Myocyte (in vitro differentiated cells): Measurements from ENCODE around the gene NLGN4Y. TPM values are rescaled to one million over a fixed set of nuclear protein-coding genes. Genes with fewer than 3 reads are reported as not detected.

Experiments used
- DNase-seq: peaks from one replicate; pipeline ENCODE4 v3.0.0-alpha.2; 2012; ENCODE audit warnings: low read depth
- polyA plus RNA-seq: library from polyadenylated mRNA; unstranded; fragments of >200 nt; gene quantifications from one replicate; pipeline ENCODE4 v1.2.1, GENCODE V29; 2012; ENCODE audit warnings: missing spikeins
- total RNA-seq: library from RNA; depleted of rRNA; stranded (reverse); fragments of >200 nt; gene quantifications from 2 replicates; pipeline ENCODE4 v1.2.3, GENCODE V29; 2014

The NLGN4Y gene
- total RNA-seq: 1.7 and 6.5 TPM in 2 replicates
- polyA plus RNA-seq: 0.73 TPM

DNA sequence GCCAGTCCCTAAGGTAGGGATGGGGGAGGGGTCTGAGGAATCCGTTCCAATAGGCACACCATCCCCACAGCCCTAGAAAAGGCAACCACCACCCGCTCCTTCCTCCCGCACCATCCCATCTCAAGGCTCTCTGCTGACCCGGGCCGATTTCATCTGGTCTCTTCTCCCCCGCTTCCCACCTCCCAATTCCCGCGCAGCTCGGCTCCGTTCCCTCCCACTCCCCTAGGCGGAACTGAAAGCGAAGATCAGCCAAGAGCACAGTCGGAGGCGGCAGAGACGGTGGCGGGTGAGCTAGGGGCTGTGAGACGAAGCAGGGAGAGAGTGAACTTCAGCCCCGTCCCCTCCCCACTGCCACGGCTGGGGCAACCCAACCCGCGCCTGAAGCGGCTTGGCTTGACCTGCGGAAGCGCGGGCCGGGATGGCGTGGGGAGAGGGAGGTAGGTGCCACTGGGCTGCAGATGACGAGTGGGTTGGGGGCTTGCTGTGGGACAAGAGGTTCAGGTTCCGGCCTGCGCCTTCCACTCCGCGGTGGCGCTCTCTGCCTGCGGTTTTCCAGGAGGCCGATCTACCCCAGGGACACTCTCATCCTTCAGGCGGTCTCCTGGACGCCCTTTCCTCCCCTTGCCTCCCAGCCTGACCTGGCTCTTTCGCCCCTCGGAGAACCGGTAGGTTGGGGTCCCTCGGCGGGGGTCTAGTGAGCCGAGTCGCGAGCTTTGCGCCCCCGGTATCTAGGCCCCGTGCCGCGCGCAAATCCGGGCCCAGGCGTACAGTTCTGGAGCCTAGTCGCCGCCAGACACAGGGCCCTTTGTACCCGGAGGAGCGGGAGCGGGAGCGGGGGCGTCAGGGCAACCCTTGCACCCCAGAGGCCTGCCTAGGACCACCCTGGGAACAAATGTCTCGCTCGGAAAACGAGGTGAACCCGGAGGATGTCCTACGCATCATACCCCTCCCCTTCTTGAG, at the start of gene NLGN4Y:
NLGN4Y (plus strand) TSS at position 258 of the 960 bp plus-strand sequence. CDS start 97,591 bp downstream, outside the sequence.
- peak; percentile 14 for DNase-seq

DNA sequence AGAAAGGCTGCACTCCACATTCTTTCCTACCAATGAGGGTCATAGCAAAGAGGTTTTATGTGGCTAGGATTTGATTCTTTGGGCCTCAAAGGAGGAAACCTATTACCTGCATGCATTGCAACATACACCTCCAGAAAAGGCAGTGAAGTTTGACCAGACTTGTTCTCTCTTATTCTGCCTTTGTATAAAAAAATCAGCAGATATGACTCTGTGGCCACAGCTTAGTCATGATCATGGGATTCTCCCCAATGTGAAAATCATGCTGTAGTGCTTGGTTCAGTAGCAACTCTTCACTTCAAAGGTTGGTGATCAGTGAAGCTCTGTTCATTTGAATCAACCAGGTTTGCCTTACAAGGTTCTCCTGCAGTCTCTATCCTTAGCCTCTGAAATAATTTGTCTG, 38.4 kb upstream of the NLGN4Y start:
- DNase-seq: no peak

DNA sequence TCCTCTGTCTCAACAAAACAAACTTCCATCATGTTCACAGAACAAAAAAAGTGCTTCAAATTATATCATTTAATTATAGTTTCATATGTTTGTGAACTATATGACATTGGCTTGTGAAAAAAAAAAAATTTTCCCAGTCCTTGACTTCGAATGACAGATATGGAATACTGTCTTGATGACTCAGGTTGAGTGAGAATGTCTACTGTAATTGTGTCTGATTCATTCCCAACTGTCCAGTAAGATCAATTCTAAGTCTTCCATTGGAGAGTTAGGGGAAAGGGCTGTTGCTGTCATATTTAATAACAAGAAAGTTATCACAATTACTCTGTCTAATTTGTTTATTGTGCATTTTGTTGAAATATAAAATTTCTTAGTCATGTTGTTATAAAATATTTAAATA, 34.1 kb upstream of the NLGN4Y start:
- no peak for DNase-seq

DNA sequence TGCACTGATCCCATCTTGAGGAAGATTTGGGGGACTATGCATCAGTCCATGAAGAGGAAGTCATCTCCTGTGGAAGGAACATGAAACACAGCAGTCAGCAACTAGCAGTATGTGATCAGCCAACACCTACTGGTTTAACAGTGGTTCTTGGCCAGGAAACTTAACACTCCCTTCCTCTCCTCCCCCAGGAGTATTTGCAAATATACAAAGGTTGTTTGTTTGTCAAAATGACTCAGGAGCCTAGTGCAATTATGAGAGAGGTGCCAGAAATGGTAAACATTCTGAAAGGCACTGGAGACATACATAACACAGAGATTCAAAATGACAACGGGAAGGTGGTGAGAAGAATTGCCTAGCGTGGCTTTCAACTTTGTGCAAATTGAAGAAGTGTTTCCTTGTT, 26.3 kb upstream of the NLGN4Y start:
- DNase-seq: no peak

DNA sequence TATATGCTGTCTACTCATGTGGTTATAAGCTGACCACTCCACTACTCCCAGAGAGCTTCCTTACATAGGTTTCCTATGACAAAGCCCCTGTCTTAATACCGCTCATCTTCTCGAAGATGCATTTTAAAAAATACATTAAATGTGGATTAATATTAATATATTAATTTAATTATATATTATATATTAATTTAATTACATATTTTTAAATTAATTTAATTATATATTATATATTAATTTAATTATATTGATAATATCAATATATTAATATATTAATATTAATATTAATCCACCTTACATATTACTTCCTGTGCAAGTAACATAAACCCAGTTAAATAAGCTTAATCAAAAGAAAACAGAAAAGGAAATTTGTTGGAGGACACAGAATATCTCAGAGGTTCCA, 19.7 kb upstream of the NLGN4Y start:
- no peak for DNase-seq

DNA sequence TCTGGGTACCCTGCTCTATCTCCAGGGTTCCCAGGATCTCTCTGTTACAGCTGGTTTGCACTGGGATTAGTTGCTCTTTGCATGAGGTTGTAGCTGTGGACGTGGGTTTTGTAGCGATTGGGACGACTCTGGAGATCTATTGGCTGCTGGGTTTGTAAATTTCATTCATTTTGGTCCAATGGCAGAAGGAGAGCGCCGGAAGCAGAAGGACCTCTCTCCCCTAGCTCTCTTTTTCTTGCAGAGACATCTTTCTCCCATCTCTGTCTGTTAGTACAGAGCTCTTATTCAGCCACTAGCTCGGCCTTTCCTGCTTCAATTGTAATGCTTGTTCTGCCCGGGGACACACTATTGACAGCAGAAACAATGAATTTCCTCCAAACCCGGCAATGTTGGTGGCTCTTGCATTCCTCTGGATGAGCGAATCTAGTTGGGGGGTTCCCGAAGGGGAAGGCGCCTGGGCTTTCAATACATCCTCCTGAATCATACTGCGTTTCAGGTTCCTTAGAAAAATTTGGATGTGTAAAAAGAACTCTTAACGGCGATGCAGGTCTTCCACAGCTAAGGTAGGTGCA, 1.9 kb upstream of the NLGN4Y start:
- DNase-seq: peak; percentile 0

DNA sequence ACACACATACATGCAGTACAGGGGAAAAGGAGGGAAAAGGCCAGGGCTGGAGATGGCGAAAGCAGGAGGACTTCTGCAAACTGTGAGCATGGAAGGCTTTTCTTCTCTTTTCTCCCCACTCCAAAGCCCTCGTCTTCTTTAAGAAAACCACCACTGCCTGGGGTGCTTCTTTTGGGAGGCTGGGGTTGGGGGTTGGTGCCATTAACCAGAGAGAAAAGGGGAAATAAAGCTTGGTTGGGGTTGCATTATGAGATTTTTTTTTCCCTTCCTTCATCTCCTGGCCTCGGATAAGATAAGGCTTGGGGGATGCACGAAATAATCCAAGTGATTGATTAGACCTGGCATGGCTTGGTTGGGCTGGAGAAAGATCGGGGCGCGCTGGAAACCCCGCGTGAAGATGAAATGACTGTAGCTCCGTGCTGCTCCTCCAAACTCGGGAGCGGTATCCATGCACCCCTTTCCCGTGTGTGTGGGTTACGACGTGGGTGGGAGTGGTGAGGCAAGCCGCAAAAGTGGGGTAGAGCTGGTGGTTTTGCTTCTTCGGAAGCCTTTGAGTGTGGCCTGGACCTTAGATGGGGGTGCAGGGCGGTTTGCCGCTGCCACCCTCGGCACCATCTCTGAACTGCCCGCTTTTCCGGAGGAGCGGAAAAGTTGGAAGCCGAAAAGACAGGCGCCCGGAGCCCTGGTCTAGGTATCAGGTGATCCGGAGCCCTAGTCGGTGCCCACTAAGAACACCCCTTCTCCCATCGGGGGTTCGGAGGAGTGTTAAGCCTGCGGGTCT, 648 bp upstream of the NLGN4Y start:
- DNase-seq: no peak

DNA sequence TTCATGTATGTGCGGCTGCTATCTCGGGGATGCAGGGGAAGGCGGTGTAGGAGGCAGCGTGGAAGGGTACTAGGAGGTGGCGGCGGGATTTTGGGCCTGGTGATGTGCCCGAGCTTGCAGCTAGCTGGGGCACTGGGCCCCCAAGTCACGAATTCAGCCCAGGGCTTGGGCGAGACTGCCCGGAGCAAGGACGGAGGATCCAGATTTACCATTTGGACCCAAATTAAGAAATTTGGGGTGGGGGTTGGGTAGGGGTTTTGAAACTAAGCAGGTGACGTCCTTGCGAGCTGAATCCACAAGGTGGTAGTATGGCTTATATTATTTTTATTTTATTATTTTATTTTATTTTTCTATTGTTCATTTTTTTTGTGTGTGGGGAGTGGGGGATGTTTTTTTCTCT, 986 bp downstream of the NLGN4Y start:
- peak; percentile 13 for DNase-seq

DNA sequence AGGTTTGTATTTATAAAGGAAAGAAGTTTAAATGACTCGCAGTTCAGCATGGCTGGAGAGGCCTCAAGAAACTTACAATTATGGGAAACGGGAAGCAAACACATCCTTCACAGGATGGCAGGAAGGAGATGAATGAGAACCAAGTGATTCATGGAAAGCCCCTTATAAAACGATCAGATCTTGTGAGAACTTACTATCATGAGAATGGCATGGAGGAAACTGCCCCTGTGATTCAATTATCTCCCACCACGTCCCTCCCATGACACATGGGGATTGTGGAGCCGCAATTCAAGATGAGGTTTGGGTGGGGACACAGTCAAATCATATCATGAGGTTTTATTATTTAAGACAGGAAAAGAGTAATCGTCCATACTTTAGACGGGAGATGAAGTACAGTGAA, 4.0 kb downstream of the NLGN4Y start:
- DNase-seq: no peak

DNA sequence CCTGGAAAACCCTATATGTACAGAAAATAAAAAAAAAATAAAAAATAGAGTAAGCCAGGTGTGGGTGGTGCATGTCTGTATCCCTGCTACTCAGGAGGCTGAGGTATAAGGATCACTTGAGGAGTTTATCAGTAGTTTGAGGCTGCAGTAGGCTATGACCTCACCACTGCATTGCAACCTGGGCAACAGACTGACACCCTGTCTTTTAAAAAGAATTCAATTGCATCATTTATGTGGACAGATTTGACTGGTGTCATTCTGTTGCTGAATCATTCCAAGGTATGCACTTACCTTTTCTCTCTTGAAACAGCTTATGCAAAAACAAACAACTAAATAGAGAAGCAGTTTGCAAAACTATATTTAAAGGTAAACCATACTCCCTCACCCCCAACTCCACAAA, 12.4 kb downstream of the NLGN4Y start:
- no peak for DNase-seq

DNA sequence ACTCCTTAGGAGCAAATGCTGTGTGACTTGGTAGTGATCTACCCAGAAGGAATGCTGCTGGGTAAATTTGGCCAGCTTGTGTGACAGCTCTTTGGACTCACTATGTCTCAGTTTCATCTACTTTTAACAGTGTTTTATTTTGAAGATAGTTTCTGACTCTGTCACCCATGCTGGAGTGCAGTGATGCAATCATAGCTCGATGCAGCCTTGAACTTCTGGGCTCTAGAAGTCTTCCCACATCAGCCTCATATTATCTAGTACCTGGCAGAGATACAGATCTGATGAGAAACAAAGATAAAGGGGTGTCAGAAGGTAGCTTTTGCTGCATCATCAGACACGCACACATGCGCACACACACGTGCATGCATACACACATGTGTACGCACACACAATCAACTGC, 19.2 kb downstream of the NLGN4Y start:
- DNase-seq: no peak

DNA sequence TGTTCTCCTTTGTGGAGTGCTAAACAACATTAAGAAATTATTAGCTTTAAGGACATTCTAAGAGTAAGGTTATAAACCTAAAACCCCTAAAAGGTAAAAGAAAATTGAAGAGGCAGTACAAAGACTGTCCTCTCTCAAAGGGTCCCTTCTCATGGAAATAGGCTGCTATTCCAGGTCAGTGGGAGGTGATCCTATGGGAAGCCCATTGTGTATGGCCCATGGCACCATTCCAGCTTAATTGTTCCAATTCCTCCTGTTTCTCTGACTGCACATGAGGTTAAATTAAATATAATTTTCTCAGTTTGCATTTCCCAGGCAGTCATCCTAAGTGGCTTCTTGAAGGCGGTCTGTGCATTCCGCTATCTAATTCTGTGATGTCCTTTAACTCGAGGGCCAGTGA, 57.0 kb downstream of the NLGN4Y start:
- DNase-seq: no peak

DNA sequence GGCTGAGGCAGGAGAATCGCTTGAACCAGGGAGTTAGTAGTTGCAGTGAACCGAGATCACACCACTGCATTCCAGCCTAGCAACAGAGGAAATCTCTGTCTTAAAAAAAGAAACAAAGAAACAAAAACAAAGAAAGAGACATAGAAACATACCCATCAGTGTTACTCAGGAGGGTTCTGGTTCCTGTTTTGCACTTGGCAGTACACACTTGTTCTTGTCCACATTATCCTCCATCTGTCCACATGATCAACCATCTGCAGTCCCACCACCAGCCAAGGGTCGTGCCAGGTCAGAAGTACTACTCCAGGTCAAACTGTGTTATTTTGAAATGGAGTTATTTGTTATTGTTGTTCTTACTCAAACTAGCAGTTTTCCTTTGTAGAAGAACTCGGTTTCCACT, 62.4 kb downstream of the NLGN4Y start:
- DNase-seq: peak; percentile 16

DNA sequence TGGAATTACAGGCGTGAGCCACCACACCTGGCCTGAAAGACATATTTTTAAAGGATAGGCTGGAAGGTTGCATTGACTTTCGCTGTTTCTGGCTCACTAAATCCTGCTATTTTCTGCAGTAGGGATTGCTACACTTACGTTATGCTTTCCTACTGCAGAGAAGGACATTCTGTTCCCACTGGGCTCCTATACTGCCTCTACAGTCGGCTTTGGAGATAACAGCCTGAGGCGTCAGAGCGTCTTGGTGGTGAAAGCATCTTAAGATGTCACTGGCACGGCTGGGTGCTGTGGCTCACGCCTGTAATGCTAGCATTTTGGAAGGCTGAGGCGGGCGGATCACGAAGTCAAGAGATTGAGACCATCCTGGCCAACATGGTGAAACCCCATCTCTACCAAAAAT, 77.0 kb downstream of the NLGN4Y start:
- DNase-seq: no peak

DNA sequence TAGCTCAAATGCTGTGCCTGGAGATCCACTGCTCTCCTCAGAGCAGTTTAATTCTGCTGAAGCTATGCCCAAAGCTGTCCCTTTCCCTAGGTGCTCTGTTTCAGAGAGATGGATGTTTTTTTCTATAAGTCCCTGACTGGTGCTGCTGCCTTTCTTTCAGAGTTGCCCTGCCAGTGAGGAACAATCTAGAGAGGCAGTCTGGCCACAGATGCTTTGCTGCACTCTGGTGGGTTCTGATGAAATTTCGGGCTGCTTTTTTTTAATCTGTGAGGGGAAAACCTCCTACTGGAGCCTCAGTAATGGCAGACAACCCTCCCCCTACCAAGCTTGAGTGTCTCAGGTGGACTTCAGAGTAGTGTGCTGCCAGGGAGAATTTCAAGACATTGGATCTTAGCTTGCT, 93.3 kb downstream of the NLGN4Y start:
- no peak for DNase-seq

DNA sequence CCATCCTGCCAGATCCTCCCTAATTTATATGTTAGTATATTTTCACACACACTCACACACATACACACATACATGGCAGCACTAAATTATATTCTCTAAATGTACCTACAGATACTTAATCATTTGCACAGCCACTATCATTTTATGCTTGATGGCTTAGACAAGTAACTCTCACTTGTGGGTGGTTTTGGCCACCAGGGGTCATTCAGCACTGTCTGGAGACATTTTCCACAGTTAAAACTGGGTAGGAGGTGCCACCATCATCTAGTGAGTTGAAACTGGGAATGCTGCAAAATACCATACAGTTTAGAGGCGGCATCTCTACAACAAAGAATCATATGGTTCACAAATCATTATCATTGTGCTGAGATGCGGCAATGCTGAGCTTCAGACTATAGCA, 94.2 kb downstream of the NLGN4Y start:
- no peak for DNase-seq

DNA sequence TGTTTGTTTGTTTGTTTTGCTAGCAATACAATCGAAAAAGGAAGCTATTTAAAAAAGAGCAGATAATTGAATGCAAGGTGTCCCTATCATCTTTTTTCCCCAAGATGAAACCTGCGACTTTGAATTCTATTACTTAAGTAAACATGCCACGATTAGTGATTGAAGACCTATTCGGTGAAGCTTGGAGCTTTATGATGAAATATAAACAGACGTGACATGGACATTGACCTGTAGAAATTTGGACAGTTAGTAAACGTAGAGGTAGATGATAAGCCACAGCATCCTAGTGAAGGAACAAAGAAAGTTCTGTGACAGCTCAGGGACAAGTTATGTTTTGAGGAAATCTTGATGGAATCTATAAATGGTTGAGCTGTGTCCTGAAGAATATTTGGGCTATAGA, 103.9 kb downstream of the NLGN4Y start:
- DNase-seq: no peak

DNA sequence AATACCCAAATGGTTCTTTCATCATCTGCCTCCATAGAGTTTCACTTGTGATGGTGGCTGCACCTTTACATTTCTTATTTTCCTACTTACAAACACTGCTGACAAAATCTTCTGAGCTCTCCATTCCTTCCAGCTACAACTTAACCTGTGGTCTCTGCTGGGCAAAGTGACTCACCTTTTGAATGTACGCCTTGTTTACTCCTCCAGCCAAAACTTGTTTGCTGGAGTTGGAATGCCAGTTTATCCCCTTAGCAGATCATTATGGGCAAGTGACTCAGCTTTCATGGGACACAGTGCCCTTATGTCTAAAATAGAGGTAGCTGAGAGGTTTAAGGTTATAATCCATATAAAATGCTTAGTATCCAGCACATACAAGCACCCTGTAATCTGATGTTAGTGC, 107.3 kb downstream of the NLGN4Y start:
- DNase-seq: peak; percentile 13

DNA sequence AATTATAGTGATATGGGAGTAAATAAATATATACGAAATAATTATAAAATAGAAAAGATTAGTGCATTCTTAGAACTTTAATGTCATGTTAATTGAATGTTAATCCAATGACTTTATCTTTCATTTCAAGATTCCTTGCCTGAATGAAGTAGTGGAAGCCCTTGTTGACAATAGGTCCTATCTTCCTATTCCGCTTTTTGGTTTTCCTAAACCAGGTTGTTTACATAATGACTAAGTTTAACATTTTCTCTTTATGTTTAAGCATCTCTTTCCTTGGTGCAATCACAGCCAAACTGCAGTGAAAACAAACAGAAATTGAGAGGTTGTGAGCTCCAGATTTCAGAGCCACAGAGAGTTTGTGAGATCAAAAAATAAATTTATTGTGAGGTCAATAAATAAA, 109.4 kb downstream of the NLGN4Y start:
- no peak for DNase-seq

DNA sequence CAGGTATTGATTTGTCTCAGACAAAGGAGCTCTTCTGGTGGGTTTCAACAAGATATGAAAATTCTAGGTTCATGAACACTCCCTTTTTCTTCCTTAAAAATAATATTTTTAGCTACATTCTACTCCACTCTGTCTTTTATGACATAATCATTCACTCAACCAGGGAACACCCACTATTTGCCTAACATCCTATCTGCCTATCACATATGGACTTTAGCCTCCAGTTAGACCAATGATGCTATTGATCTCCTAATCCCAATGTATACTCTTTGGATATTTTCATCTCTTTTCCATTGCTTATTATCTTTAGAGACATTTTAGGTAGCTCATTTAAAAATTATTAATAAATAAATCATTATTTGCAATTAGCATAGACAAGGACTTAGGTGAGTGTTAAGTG, 110.6 kb downstream of the NLGN4Y start:
- no peak for DNase-seq

DNA sequence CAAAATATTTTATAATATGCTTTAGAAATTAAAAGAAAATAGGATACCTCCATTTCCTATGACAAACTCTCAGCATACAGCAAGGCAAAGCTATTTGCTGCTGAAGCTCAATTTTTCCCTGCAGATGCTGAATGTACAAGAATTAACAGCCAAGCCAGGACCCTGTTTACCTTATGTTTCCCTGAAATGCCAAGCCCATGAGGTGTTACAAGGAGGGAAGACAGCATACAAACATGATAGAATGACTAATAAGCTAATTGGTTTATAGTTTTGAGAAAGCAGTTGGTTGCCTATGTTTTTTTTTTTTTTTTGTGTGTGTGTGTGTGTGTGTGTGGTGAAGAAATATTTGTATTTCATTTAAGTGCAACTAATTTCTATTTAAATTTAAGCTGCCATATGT, 113.2 kb downstream of the NLGN4Y start:
- DNase-seq: no peak

DNA sequence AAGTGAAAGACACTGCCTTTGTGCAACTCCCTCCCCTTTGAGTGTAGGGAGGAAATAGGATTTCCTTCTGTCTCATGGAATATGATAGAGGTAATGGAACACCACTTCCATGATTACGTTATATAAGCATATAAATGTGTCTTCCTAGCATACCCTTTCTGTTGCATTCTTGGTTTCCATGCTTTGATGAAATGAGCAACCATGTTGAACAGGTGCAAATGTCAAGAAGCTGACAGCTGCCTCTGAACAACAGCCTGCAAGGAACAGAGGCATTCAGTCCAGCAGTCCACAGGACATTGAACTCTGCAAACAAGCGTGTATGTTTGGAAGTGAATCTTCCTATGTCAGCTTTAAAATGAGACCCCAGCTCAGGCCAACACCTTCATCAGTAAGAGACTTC, 117.5 kb downstream of the NLGN4Y start:
- DNase-seq: peak; percentile 56
